NCI-H446 treated with DMSO at 0.1 percent for 48 hours (cell line): ENCODE results near the gene HOXA9.

Experiments used
- DNase-seq: peaks from one replicate; lab custom pipeline; 2025; lab: John Stamatoyannopoulos, UW

Gene HOXA9

DNA sequence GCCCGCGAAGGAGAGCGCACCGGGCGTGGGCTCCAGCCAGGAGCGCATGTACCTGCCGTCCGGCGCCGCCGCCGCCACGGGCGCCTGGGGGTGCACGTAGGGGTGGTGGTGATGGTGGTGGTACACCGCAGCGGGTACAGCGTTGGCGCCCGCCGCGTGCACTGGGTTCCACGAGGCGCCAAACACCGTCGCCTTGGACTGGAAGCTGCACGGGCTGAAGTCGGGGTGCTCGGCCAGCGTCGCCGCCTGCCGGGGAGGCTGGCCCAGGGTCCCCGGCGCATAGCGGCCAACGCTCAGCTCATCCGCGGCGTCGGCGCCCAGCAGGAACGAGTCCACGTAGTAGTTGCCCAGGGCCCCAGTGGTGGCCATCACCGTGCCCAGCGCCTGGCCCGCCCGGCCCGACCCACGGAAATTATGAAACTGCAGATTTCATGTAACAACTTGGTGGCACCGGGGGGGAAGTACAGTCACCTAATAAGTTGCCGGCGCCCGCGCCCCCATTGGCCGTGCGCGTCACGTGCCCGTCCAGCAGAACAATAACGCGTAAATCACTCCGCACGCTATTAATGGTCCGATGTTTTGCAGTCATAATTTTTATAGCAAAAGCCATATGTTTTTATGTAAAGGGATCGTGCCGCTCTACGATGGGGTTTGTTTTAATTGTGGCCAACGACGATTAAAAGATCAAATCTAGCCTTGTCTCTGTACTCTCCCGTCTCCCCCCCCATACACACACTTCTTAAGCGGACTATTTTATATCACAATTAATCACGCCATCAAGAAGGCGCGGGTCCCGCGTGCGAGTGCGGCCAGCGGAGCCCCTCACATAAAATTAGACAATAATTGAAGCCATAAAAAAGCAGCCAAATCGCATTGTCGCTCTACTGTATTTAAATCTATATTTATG lies at the start of gene HOXA9:
TSS of gene HOXA9 (minus strand) at position 449 of the 907 bp plus-strand sequence. CDS start at position 369, 80 bp downstream.
- no peak for DNase-seq

DNA sequence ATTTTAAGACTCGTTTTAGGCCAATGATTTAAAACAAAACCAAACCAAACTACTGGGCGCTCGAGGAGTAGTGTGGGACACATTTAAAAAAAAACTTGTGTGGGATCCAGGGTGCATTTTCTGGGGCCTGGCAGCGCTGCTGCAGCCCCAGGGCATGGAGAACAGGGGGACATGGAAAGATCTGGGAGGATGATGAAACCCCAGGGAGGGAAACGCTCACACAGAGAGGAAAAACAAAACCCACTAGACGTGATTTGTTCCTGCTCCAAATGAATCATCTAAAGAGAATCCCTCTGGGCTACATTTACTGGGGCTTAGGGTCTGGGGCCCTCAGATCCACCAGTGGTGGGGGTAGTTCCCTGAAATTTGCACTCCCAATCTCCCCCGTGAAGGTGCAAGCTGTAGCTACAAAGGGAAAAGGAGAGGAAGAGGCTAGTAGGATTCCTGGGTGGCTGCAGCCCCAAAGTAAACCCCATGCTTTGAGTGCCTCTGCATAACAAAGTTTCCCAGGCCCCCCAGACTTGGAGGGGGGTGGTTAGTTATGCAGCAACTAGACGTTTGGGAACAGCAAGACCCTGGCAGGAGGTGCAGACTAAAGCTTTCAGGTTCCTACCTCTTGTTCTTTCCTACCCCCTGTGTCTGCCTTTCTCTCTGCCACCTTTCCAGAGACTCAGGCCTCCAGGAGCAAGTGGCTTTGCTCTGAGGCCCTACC lies 49.1 kb upstream of the HOXA9 start:
- no peak for DNase-seq

DNA sequence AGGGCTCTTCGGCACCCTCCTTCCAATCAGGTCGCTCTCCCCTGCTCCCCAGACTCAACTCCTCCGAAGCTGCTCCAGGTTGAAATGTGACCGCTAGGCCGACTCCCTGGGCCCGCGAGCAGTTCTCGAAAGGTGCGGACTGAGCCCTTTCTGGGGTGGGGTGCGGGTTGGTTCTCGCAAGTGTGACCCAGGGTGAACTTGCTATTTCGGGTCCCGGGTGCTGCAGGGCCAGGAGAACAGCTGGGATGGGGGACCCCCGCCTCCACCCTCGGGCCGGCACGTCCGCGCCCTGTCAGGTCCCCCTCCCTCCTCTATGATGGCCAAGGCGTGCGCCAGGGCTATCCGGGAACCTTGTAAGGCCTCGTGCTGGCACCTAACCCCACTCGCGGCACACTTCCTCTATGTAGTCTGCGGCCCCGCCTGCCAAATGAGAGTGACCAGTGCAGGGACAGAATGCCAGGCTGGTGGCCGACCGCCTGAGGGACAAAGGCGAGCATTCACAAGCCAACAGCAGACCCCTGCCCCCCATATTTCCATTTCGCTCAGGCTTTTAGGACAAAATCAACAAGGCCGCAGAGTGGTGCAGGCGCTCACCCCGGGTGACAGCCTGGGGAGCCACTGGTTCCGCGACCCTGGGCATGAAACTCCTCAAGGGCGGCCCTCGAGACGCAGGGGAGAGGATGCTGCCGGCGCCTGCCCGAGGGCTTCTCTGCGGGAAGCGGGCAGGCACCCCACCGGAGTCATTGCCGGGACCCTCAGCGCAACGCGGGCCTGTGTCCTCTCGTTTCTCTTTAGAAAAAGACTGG lies 48.3 kb upstream of the HOXA9 start:
- DNase-seq, result no peak

DNA sequence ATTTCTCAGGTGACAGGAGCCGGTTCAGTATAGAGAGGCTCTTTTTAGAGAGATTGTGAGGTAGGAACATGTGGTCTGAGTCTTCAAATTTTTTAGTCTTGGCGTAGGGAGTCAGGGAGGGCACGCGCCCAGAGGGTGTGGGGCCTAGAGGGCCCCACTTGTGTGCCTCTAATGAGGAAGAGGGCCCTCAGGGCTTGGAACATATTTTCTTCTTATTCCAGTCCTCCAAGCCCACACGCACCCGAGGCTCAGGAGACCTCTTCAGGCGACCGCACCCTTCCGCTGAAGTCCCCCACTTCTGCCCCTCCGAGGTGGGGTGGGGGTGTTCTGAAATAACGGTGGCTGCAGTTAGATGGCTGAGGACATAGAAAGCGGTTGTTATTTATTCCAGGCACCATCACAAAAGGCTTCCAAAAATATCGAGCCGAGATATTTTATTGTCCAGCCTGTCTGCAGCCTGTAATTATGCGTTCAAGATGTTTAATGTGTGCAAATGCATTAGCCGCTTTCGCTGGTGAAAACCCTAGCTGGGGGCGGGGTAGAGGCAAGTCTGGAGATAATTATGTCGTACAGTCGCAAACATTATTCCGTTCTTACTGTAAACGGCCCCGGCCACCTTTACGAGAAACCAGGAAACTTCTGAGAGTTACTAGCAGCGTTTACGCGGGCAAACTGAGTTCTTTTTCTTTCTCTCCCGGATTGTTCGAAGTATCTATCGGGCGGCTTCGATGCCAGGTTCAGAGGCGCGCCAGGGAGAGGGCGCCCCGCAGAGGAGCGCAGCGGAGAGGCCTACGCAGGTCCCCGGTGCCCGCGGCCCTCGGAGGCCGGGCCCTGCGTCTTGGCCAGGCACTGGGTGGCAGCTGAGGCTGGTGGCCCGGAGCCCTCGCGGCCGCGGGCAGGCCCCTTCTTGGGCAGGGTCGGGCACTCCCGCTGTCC lies 47.4 kb upstream of the HOXA9 start:
- DNase-seq, result no peak

DNA sequence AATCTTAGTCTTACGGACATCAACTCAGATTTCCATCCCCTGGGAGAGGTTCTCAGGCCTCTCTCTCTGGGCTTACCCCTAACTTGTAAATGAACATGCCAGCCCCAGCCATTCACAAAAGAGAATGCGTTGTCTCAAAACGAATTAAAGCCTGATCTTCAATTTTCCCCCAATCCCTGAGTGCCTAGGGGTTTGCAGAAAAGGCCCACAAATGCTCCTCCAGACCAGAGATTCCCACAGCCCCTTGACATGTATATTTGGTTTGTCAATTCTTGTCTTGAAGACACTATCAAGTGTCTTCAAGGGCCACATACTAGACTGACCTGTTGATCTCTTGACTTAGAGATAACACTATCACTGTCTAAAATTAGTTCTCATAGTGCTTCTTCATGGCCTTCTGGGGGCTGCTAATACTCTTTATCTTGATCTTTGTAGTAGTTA lies 46.4 kb upstream of the HOXA9 start:
- DNase-seq, result no peak

DNA sequence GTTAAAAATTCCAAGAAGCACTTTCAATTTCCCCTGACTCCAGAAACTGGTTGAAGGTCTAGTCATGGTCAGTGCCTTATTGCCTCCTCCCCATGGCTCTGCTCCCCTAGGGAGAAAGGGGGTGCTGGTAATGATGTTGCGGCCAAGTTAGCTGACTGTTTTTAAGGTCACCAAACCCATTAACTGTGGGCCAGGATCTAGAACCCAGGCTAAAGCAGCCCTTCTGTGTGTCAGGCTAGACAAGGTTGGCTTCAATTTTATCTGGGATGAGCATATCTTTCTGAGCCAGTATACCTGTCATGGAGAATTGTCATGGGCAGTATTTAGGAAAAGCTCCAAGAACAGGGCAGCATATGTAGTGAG lies 45.7 kb upstream of the HOXA9 start:
- DNase-seq, result no peak

DNA sequence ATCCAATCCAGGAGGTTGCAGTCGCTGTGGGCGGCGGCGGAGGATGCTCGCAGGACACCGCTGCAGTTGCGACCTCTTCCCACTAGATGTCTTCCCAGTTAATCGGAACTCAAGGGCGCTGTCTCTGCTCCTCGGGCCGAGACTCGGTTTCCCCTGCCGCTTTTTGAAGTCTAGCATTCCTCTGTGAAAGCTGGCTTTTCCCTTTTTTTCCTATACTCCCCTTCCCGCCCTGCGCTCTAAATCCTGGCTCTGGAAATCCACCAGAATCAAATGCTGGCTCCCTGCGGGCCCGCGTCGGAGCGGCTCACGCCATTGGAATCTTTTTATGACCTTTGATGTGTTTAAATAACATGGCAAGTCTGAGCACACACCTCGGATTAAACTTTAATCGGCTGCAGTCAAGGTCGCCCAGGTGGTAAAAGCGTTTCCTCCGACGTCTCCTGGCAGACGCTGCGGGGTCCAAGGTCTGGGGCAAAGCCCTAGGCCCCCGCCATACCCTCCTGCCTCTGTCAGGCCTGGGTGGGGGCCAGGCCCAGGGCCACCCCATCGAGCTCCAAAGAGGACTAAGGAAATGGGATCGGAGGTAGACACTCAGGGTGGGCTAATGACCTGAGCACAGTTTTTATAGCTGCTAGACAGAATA lies 45.2 kb upstream of the HOXA9 start:
- no peak for DNase-seq

DNA sequence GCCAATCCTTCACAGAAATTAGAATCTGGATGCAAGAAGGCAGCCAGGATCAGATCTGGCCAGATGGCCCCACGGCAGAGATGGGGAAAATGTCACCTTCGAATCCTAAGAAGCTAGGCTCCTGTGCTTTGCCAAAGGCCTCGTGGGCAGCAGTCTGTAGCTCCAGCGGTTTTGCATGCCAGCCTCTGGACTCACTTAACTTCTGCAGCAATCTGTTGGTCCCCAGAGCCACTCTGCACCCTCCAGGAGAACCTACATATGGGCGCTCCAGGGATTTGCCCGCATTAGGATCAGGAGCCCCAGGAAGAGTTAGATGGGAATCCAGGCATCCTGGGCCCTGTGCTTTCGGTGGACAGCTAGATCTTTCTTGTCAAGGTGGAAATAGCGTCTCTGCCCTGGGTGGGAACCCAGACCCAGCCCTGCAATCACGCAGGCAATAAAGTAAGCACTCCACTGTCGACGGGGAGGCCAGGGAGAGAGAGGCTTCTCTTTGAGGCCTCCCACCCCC lies 44.6 kb upstream of the HOXA9 start:
- DNase-seq, result no peak

DNA sequence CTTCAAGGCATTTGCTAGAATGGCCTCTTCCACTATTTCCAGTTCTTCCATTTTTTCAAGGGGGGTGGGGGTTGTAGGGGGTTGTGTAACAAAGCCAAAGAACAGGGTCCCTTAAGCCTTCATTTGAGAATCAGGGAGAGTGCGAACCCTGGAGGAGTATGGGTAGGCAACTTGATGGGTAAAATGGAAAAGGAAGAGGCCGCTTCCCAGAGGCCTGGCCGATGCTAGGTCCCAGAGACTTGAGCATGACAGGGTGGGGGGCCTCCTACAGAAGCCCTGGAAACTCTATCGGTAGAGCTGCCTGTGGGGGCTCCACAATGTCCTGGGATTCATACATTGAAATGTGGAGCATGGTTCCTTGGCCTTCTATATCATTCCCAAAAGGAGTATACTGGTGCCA lies 43.7 kb upstream of the HOXA9 start:
- no peak for DNase-seq

DNA sequence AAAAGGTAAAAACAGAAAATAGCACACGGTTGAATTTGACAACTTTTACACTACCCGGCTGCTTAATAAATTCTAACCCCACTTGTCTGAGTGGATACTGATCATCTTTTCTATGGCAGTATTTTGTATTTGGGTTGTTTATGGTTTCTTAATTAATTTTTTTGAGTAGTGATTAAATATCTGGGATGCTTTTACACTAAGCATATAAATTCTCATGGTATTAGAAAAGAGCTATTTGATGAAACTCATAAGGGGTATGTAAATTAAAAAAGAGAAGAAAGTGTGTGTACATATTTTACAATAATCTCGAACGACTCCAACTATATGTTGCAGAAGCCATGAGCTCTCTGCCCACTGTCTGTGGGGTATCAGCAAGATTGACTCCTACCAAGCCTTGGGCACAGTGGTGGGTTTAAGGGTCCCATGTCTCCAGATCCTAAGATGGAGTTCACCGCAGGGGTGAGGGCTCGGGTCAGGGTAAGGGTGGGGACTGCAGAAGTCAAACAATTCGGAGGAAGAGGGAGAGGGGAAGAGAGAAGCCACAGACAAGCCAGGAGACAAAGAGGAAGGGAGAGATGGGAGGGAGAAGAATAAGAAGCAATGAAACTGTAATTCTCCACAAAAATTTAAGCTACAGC lies 42.1 kb upstream of the HOXA9 start:
- no peak for DNase-seq

DNA sequence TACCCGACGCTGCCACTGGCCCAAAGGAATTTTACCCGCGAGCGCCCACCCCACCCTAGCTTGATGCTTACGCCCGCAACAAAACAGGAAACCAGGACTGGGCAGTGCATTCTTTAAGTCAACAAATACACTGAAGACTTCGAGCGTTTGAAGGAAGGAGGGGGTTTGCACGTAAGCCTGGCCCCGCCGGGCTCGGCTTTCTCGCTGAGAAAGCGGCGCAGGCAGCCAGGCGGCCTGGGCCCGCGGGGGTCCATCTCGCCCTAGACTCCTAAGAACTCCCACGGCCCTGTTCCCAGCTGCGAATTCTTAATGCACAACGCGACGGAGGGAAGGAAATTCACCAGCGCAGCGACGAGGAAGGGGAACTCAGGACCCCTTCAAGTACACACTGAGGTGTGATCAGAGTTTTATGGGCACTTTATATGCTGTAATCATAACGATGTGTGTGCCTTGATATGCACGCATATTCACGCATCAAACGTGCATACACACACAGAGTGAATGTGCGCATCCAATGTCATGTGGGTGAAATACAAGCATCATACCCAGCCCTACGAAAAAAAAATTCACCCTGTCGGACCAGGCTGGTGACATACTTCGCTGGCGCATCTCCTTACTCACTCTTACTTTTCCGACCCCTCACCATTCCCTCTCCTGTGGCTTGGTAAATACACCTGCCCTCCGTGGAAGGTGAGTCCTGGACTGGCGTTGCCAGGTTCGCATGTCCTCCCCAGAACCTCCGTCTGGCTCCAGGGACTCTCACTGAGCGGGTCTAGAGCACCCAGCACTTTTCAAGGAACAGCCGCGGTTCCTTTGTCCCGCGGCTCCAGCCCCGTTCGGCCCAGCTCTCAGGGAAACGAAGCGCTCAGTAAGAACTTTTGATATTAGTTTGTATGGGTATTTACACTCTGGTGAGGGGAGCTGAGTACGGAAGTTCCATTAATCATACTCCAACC lies 40.3 kb upstream of the HOXA9 start:
- DNase-seq, result no peak

DNA sequence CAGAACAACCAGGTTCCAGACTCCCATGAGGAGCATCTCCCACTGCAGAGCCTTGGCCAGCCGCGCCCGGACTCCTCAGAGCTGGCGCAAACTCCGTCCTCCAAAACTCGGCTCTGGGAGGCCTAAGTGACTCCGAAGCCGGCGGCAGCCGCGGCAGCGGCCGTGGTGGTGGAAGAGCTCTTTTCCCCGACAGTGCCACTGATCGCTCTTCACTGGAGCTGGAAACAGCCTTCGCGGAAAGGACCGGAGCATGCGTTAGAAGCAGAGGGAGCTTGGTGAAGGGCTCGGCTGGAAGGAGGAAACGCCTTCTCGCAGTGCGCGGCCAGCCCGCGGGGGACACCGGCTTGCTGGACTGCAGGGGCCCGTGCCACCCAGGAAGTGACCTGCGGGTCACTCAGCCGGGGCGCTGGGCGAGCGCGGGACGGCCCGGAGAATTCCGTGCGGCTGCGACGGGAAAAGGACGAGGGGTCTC lies 39.5 kb upstream of the HOXA9 start:
- DNase-seq, result no peak

DNA sequence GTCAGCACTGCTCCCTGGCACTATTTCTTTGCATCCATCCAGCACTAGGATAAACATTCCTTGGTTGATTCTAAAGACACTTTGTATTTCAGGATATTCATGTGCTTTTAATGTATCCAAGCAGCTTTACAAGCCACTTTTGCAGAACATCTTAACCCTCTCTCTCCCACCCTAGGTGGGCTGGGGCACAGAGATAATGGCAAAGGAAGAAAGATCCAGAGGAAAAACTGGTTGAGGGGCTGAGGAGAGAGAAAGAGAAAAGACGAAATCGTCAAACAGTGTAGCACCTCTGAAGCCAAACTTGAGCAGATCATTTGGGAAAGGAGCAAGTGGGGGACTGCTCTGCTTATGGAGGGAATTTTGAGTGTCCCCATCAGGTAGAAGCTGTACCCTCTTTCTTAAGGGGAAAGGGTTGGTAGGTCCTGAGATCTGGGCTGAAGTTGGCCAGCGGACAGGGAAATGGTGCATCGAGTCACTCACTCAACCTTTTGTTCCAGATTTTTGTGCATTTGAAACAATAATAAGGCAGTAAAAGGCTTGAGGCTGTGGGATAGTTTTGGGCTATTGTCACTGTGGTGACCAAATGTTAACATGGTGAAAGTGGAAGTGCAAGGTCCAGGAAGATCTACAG lies 38.7 kb upstream of the HOXA9 start:
- DNase-seq, result no peak

DNA sequence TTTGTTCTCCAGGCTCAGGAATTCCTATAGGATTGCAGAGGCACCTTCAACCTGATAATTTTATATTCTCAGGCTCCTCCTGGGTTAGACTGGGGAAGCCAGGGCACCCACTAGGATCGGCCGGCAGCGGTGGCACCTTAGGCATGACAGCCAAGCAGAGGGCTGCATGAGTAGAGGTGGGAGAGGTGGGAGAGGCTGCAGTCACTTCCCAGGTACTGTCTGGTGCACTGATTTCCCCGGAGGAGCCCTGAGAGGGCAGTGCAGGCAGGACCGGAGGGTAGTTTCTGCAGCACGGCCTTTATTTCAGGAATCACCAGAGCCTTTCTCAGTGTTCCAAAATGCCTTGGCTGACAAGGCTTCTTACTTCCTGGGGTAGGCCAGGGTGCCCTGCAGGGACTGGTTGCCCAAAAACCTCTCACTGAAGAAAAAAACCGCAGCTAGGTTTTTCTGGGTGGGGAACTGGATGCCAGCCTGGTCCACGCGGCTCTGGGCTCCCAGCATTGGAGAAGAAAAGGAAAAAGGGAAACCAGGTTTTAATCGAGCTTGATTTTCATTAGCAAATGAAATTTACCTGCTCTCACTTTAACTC lies 38.1 kb upstream of the HOXA9 start:
- DNase-seq, result no peak

DNA sequence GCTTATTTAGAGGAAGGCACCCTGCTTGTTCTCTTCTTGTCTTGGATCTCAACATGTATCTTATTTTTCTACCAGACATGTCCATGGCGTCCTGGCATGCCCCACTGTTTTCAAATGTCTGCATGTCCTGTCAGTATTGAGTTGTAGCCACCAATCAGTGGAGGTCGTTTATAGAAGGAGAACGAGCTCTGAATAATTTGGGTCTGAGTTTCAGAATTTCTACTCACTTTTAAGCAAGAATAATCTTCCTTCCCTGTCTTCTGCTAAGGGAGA lies 37.5 kb upstream of the HOXA9 start:
- no peak for DNase-seq

DNA sequence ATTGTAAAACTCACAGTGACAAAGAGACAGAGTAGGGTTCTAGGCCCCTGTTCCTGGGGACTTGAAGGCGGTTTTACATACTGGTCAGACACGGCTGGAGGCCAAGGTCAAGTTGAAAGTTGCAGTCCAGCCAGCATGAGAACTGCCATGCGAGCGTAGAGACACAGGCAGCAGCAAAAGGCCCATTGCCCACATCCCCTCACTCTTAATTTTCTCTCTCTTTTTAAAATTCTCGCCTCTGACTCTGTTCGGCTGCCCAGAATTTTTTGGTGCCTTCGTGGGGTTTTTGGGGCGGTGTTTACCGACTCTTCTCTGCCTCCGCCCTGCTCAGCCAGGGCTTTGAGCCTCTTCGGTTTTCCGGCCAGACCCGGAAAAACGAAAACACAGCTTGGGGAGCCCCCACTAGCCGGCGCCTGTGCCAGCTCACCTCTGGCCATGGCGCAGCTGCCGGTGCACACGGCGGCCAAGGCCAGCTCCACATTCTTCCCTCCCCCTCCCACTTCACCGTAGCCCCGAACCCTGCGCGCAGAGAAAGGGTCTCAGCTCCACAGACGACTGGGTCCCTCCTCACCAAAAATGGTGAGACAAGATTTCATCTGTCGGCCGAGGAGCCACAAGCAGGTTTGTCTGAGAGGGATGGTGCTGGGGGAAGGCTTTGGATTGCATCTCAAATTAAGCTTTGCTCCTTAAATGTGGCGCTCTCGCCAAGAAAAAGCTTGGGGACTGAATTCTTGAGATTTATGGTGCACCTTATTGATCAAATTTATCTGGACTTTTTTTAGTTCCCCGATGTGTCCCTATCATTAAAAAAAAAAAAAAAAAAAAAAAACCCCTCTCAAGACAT lies 36.9 kb upstream of the HOXA9 start:
- no peak for DNase-seq

DNA sequence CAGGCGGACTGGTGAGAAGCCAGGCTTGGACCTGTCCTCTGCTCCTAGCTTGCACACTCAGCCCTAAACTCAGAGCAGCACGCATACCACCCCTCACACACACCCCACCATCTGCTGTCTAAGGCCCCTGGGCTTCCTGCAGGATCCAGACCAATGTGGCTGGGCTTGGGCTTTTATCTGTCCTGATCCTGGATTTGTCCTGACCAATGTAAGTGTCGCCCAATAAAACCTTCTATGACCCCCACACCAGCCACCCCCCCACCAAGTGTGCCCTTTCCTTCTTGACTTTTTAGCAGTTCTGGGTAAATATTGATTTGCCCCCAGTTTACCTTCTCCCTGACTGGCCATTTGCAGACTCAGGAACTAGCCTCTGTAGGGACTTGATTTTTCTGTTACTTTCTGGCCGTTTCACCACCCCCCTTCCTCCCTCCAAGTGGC lies 36.3 kb upstream of the HOXA9 start:
- no peak for DNase-seq
